K562 treated with DMSO at 1 percent for 12 hours (cell line): ENCODE data around the gene TRMT61A. TPM values are rescaled to one million over a fixed set of nuclear protein-coding genes. Genes with fewer than 3 reads are reported as not detected.

Experiments used
- total RNA-seq: library from RNA; unstranded; fragments of 300-600 nt; gene quantifications from 2 replicates; pipeline ENCODE4 v1.2.3, GENCODE V29; 2022; ENCODE audit not compliant: insufficient read depth

Gene TRMT61A
- total RNA-seq: 4.1 and 4.9 TPM in 2 replicates

GRCh38 chr14:103528587-103529382, at the start of gene TRMT61A:
Gene TRMT61A (plus strand): TSS chr14:103529196. CDS start chr14:103529979, 783 bp downstream.

GRCh38 chr14:103522649-103523574, 6.1 kb upstream of the TRMT61A start, which contains the start of gene CKB:
Gene CKB (minus strand): TSS chr14:103522830. CDS start chr14:103522493, 337 bp downstream.

GRCh38 chr14:103562429-103563225, 33.6 kb downstream of the TRMT61A start, which contains the start of the genes BAG5 and COA8:
Gene BAG5 (minus strand): TSS chr14:103562657. CDS start chr14:103561164, 1,493 bp downstream.
Gene COA8 (plus strand): TSS chr14:103562960. CDS start chr14:103563002, 42 bp downstream.

Other genes with a start within 250 kb of the TRMT61A start
- gene EIF5, start 195.0 kb upstream of the TRMT61A start, total RNA-seq: 106 and 203 TPM in 2 replicates
- 33.2 and 52.1 TPM in 2 replicates for gene MARK3, start 143.8 kb upstream of the TRMT61A start, total RNA-seq
- 267 and 339 TPM in 2 replicates for gene CKB, start 6.4 kb upstream of the TRMT61A start, total RNA-seq
- 4.7 and 11.2 TPM in 2 replicates for gene BAG5, start 33.5 kb downstream of the TRMT61A start, total RNA-seq
- 36.0 and 49.4 TPM in 2 replicates for gene COA8, start 33.8 kb downstream of the TRMT61A start, total RNA-seq
- 68.2 and 148 TPM in 2 replicates for gene KLC1, start 100.0 kb downstream of the TRMT61A start, total RNA-seq
- gene XRCC3, start 186.3 kb downstream of the TRMT61A start, total RNA-seq: 22.9 and 23.2 TPM in 2 replicates
- 12.5 and 21.2 TPM in 2 replicates for gene ZFYVE21, start 186.6 kb downstream of the TRMT61A start, total RNA-seq